ENCODE measurements around the gene AXIN1. TPM values are rescaled to one million over a fixed set of nuclear protein-coding genes. Genes with fewer than 3 reads are reported as not detected.

The AXIN1 gene
- total RNA-seq, 1 experiment from 2014 or later, result 50.3 TPM

GRCh38 chr16:398561-399339, 46.2 kb upstream of the AXIN1 start (continued):
- no peak for TF ChIP-seq E2F4 (CRISPR knock-in tag; IDR thresholded peaks at IDR 0.05; ENCODE audit: borderline replicate concordance, low read depth)
- TF ChIP-seq STAT6 (CRISPR knock-in tag; conservative IDR thresholded peaks at IDR 0.05; ENCODE audit: low read depth), result no peak

- Mint-ChIP-seq H3K27me3 (ENCODE audit: low read depth) (peaks cover 3% of the 10 kb centered on the region; the same call in 1 of the 2 replicates), H3K36me3 (peaks cover 7% of the 10 kb centered on the region; the same call in 1 of the 2 replicates), H3K27ac (peak overlapping the region; percentile 86), H3K4me3 (peak overlapping the region; percentile 67), H3K9me3 (no peaks in the 10 kb centered on the region), H3K4me1 (peaks cover 25% of the 10 kb centered on the region)
- ChIA-PET CTCF (interaction anchor here (0.6 to 1.9 kb wide), 10 partner anchors 9 to 250 kb away, joined by 3 to 10 read pairs (median 3); partner anchors contain the start of gene PGAP6), POLR2A (interaction anchor here (0.7 kb wide), 1 partner anchor 97 kb away, joined by 3 read pairs; no protein-coding TSS in a partner anchor)
- ATAC-seq, result peak; percentile 18
- peak; percentile 79 for DNase-seq (ENCODE audit: low spot score)
- TF ChIP-seq ZNF423 (CRISPR knock-in tag; IDR thresholded peaks at IDR 0.05) (0 out of 2 replicates have a peak, but pooled peaks have one; percentile 18), ZNF532 (CRISPR knock-in tag; IDR thresholded peaks at IDR 0.05; ENCODE audit: borderline replicate concordance) (no peak), FOXJ3 (CRISPR knock-in tag; IDR thresholded peaks at IDR 0.05; ENCODE audit: borderline replicate concordance) (no peak), TP53 (CRISPR knock-in tag; IDR thresholded peaks at IDR 0.05) (no peak), HMGXB4 (CRISPR knock-in tag; IDR thresholded peaks at IDR 0.05) (0 out of 2 replicates have a peak, but pooled peaks have one; percentile 24)
Measured at GRCh38 chr16:397736-398332, 45.3 kb upstream of the AXIN1 start.

- Mint-ChIP-seq H3K27ac (peak within 1 kb of the TSS; percentile 99), H3K36me3 (peaks cover 12% of the 10 kb centered on the region), H3K4me3 (peak within 1 kb of the TSS; percentile 94), H3K27me3 (ENCODE audit: low read depth) (peaks cover 3% of the 10 kb centered on the region; the same call in 1 of the 2 replicates), H3K4me1 (peaks cover 25% of the 10 kb centered on the region), H3K9me3 (no peaks in the 10 kb centered on the region)
- POLR2A ChIA-PET, result interaction anchor here (0.7 kb wide), 1 partner anchor 98 kb away, joined by 3 read pairs; no protein-coding TSS in a partner anchor
- CTCF ChIA-PET, result interaction anchor here (1.0 to 1.9 kb wide), 7 partner anchors 10 to 251 kb away, joined by 3 to 10 read pairs (median 4); partner anchors contain the start of gene PGAP6
- TF ChIP-seq ARID4B (CRISPR knock-in tag; IDR thresholded peaks at IDR 0.05; ENCODE audit: borderline replicate concordance) (peak; percentile 49; the same call in 1 of the 2 replicates), MXD4 (CRISPR knock-in tag; IDR thresholded peaks at IDR 0.05; ENCODE audit: borderline replicate concordance) (no peak), USF2 (CRISPR knock-in tag; IDR thresholded peaks at IDR 0.05) (0 out of 2 replicates have a peak, but pooled peaks have one; percentile 23)
- DNase-seq (ENCODE audit: low spot score) (peak; percentile 50), ATAC-seq (no peak; the same call in 1 of the 2 replicates)
Measured at GRCh38 chr16:397135-397661, 44.7 kb upstream of the AXIN1 start, which contains the start of gene NME4. Gene NME4 (plus strand): TSS chr16:397199. CDS start chr16:397223, 24 bp downstream.

Measured in WTC11 (cell line).